Gastroesophageal sphincter (tissue), 4 donors: ENCODE results near the gene GNB5. TPM values are rescaled to one million over a fixed set of nuclear protein-coding genes. Genes with fewer than 3 reads are reported as not detected.

Source experiments
- ATAC-seq: fragments of 150-250 bp; one replicate; pipeline ENCODE4 v1.9.1; 2016; ENCODE audit warnings: mild to moderate bottlenecking, moderate library complexity
- H3K27ac ChIP-seq, 4 donors: fragments of 200-600 bp; sonication (generic) in 3 of 4; 1 replicate in 3 of 4; 2 replicates in 1 of 4; pipeline ENCODE4 v1.5.1; 2016 to 2019
- H3K27me3 ChIP-seq: fragments of 200-600 bp; sonication (generic); one replicate; pipeline ENCODE4 v1.5.1; 2019
- H3K36me3 ChIP-seq, 2 donors: fragments of 200-600 bp; sonication (generic); one replicate each; pipeline ENCODE4 v1.5.1; 2019; ENCODE audit warnings: control low read depth in 1 of 2
- H3K4me1 ChIP-seq, 3 donors: fragments of 200-600 bp; sonication (generic); 1 replicate in 2 of 3; 2 replicates in 1 of 3; pipeline ENCODE4 v1.5.1; 2016 to 2019; ENCODE audit warnings: control low read depth in 2 of 3
- H3K4me3 ChIP-seq, 2 donors: fragments of 200-600 bp; sonication (generic); one replicate each; pipeline ENCODE4 v1.5.1; 2019; ENCODE audit warnings: mild to moderate bottlenecking in 1 of 2, moderate library complexity in 1 of 2
- H3K9me3 ChIP-seq, 3 donors: fragments of 200-600 bp; sonication (generic); one replicate each; pipeline ENCODE4 v1.5.1; 2017 to 2019; ENCODE audit warnings: control low read depth in 2 of 3
- EP300 ChIP-seq: sonication (generic); formaldehyde crosslinking; IDR thresholded peaks from one replicate; pipeline ENCODE4 v1.6.1; 2017; ENCODE audit warnings: antibody characterized with exemption, mild to moderate bottlenecking
- POLR2A ChIP-seq, 2 donors: fragments of 450-650 bp; IDR thresholded peaks; one replicate each; pipeline ENCODE4 v1.6.1; 2017; ENCODE audit warnings: antibody characterized with exemption in 2 of 2, mild to moderate bottlenecking in 2 of 2, moderate library complexity in 1 of 2
- POLR2AphosphoS5 ChIP-seq: sonication (generic); formaldehyde crosslinking; IDR thresholded peaks from one replicate; pipeline ENCODE4 v1.6.1; 2017; ENCODE audit warnings: antibody characterized with exemption
- WGBS, 2 donors: methylation state at CpG; one replicate each; pipeline ENCODE4 v1.1.5; 2018; ENCODE audit warnings: low coverage in 1 of 2; 5-methylcytosine and 5-hydroxymethylcytosine counted together
- total RNA-seq, 4 donors: library from RNA; depleted of rRNA; stranded (reverse); fragments of >200 nt; gene quantifications; one replicate each; pipeline ENCODE4 v1.1.0, GENCODE V29; 2016
- TF ChIP-seq, protein P1 (sequence below), 4 experiments: fragments of 200-600 bp in 2 of 4; fragments of 450-650 bp in 2 of 4; sonication (generic) in 1 of 4; IDR thresholded peaks; one replicate each; pipeline ENCODE4 v1.5.1; 2017 to 2019; ENCODE audit warnings: antibody characterized with exemption in 4 of 4, mild to moderate bottlenecking in 2 of 4, moderate library complexity in 2 of 4

Gene GNB5
- total RNA-seq, 4 donors from 2014 or later: 37.8 to 57.3 (median 47.9) TPM

DNA sequence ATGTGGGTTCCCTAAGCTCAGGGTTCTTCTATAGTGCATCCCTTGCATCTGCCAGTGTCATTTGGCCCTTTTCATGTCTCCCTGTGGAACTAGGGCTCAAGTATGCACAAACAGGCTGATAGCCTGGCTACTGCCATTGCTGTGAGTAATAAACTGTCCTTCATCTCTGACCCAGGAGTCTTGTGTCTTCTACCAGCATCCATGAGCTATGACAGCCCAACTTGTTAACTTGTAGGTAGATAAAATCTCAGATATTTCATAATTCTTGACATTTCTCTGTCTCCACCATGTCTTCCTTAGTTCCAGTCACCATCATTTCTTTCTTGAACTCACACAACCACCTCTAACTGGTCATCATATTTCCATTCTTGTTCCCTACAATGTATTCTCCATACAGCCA, 59.1 kb downstream of the GNB5 start:
- H3K9me3 ChIP-seq: no peaks in the 10 kb centered on the region
- H3K36me3 ChIP-seq: peaks cover 0 to 61% of the 10 kb centered on the region in 2 donors
- no peak for ATAC-seq
- no peaks in the 10 kb centered on the region for H3K27me3 ChIP-seq
- no peak overlapping the region for H3K27ac ChIP-seq
- peaks cover 0 to 11% (median 9%) of the 10 kb centered on the region in 3 donors for H3K4me1 ChIP-seq
- no peak overlapping the region for H3K4me3 ChIP-seq
- TF ChIP-seq, protein P1, sequence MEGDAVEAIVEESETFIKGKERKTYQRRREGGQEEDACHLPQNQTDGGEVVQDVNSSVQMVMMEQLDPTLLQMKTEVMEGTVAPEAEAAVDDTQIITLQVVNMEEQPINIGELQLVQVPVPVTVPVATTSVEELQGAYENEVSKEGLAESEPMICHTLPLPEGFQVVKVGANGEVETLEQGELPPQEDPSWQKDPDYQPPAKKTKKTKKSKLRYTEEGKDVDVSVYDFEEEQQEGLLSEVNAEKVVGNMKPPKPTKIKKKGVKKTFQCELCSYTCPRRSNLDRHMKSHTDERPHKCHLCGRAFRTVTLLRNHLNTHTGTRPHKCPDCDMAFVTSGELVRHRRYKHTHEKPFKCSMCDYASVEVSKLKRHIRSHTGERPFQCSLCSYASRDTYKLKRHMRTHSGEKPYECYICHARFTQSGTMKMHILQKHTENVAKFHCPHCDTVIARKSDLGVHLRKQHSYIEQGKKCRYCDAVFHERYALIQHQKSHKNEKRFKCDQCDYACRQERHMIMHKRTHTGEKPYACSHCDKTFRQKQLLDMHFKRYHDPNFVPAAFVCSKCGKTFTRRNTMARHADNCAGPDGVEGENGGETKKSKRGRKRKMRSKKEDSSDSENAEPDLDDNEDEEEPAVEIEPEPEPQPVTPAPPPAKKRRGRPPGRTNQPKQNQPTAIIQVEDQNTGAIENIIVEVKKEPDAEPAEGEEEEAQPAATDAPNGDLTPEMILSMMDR (IDR thresholded peaks at IDR 0.05): no peak
- TF ChIP-seq POLR2AphosphoS5 (no peak), POLR2A (IDR thresholded peaks at IDR 0.05) (no peak), EP300 (no peak)

DNA sequence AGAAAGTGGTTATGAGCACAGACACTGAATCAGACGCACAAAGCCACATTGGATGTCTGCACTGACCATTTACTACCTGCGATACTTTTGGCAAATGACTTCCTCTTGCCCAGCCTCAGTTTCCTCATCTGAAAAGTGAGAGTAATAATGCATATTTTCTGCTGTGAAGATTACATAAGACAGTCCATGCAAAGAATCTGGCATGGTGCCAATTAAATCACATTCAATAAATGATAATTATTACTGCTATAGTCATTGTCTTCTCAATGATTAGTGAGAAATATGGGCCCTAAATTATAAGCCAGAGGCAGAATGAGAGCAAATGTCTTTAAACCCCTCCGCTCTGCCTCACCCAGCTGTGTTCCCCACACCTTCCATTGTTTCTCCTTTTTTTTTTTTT, 62.6 kb downstream of the GNB5 start:
- H3K36me3 ChIP-seq: peaks cover 0 to 62% of the 10 kb centered on the region in 2 donors
- TF ChIP-seq EP300: no peak
- TF ChIP-seq, protein P1 (IDR thresholded peaks at IDR 0.05): no peak
- no peak for TF ChIP-seq POLR2AphosphoS5
- TF ChIP-seq POLR2A (IDR thresholded peaks at IDR 0.05): no peak
- ATAC-seq: no peak

DNA sequence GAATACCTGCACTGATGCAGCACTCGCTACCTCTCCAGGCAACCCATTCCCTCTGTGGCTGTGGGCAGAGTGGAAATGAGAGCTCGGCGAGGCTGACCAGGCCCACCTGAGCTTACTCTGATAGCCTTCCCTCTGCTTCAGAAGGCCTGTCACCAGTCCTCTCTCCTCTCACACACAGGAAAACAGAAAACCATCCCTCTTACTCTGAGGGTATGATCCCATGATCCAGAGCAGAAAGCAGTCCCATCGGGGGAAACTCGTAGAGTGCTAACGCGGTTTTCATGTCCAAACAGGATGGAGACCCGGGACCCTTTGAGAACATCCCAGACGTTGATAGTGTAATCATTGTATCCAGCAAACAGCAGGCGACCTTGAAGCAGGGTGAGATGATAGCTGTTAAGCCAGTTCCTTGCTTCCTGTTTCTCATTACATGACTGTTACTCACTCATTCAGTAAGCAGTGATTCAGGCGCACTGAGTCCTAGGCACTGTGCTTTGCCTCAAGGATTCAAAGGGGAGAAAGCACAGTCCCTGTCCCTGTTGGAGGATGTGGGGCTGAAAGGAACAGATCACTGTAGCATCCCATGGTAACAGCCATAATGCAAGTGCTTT, 66.8 kb downstream of the GNB5 start:
- no peak for ATAC-seq

More for the DNA sequence above, 62.6 kb downstream of the GNB5 start:
- no peaks in the 10 kb centered on the region for H3K27me3 ChIP-seq
- H3K27ac ChIP-seq: no peak overlapping the region
- 98 to 100% methylated on average over 1 to 3 of the region's 3 CpGs for WGBS, 2 donors
- H3K4me3 ChIP-seq: no peak overlapping the region
- H3K9me3 ChIP-seq: no peaks in the 10 kb centered on the region
- H3K4me1 ChIP-seq: no peaks in the 10 kb centered on the region

DNA sequence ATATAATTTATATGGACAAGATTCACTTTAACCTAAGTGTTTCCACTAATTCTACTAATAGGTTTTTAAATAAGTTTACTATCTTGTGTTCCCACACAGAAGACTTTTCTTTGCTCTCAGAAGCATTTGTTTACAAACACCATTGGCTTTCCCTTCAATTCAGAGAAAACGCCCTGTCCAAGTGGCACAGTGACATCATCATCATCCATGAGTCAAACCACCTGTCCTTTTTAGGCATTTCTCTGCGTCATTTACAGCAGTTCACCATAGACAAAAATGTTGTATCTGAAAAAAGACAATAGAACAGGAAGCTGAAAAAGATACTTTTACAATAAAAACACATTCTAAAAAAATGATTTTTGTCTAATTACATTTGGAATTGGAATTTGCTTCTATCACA, 69.3 kb downstream of the GNB5 start:
- ATAC-seq: no peak
- TF ChIP-seq POLR2A (IDR thresholded peaks at IDR 0.05): no peak
- TF ChIP-seq, protein P1 (IDR thresholded peaks at IDR 0.05): no peak
- TF ChIP-seq EP300: no peak
- no peak for TF ChIP-seq POLR2AphosphoS5
- 66 to 82% methylated on average over 2 of the region's 2 CpGs for WGBS, 2 donors
- no peaks in the 10 kb centered on the region for H3K27me3 ChIP-seq
- no peak overlapping the region for H3K4me3 ChIP-seq
- peaks cover 0 to 41% of the 10 kb centered on the region in 2 donors for H3K36me3 ChIP-seq
- no peak overlapping the region for H3K27ac ChIP-seq
- no peaks in the 10 kb centered on the region for H3K9me3 ChIP-seq
- H3K4me1 ChIP-seq: no peaks in the 10 kb centered on the region

More for the DNA sequence above, 66.8 kb downstream of the GNB5 start:
- H3K4me1 ChIP-seq: no peaks in the 10 kb centered on the region
- no peak overlapping the region for H3K4me3 ChIP-seq
- no peaks in the 10 kb centered on the region for H3K9me3 ChIP-seq
- H3K27ac ChIP-seq: no peak overlapping the region
- TF ChIP-seq POLR2A (IDR thresholded peaks at IDR 0.05): no peak
- TF ChIP-seq POLR2AphosphoS5: no peak
- TF ChIP-seq, protein P1 (IDR thresholded peaks at IDR 0.05): no peak
- TF ChIP-seq EP300: no peak
- H3K36me3 ChIP-seq: peaks cover 0 to 45% of the 10 kb centered on the region in 2 donors
- no peaks in the 10 kb centered on the region for H3K27me3 ChIP-seq
- 73 to 96% methylated on average over 4 to 8 of the region's 11 CpGs for WGBS, 2 donors

DNA sequence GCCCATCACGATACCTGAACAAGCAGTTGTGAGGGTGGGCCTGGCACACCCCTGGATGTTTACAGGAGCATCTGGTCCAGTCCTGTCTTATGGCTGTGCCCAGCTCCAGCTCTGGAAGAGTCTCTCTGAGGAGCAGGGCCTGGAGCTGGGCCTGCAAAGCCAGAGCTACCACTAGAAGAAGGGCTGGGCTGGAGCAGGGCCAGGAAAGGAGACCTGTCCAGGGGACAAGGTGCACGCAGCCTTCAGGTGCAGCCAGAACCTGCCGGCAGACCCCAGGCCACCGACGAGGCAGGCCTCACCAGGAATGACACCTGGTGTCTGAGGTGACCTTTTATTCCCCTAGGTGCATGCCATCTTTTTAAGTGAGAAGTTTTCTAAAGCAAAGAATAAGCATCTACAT, 70.2 kb downstream of the GNB5 start:
- 91% methylated on average over 5 of the region's 5 CpGs; no CpG with 5 or more reads in 1 of the 2 donors for WGBS, 2 donors
- no peak for ATAC-seq
- peaks cover 0 to 41% of the 10 kb centered on the region in 2 donors for H3K36me3 ChIP-seq
- H3K4me1 ChIP-seq: no peaks in the 10 kb centered on the region
- H3K27me3 ChIP-seq: no peaks in the 10 kb centered on the region
- H3K27ac ChIP-seq: no peak overlapping the region
- H3K4me3 ChIP-seq: no peak overlapping the region
- no peaks in the 10 kb centered on the region for H3K9me3 ChIP-seq
- TF ChIP-seq, protein P1 (IDR thresholded peaks at IDR 0.05): no peak
- TF ChIP-seq POLR2A (IDR thresholded peaks at IDR 0.05) (no peak), POLR2AphosphoS5 (no peak), EP300 (no peak)
